ENCODE results near the gene WWC2.
"Not testable (repeated sequence)": the region's sequence is repeated elsewhere in the genome, so short reads cannot be mapped to it uniquely, and the experiment has no call there.

WWC2 gene

DNA sequence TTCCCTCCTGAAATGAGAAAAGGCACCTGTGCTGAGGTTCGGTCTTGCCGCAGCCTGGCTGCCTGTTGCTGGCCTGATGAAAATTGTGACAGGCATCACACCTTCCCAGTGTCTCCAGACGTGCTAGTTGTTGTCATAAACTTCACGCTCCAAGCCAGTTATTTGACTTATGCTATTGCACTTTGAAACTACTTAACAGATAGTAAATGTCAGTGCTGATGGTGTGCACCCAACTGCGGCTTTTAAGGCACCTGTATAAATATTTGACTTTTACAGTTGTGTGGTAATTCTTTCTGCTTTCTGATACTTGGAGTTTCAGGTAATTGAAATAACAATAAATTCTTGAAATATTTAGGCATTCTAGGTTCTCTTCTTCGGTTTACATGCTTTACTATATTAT, 1.8 kb downstream of the WWC2 start:
- DNase-seq: no peak

DNA sequence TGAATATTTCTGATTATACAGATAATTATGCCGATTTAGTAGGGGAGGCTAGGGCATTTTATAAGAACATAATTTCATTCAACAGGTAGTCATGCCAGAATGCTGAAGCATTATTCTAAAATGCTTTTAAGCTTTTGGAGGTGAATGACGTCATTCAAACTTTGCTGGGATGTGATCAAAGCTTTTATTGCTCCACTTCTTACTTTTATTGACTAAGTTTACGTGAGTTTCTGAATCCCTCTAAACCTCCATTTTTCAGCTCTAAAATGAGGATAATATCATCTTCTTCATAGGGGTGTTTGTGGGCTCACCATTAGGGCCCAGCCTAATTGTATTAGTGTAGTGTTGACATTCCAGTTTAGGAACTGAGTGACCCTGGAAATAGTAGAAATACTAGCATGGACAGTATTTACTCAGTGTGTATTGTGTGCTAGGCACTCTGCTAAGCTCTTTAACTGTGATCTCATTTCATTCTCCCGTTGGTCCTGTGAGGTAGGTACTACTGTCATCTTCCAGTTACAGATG, 3.0 kb downstream of the WWC2 start:
- no peak for DNase-seq

DNA sequence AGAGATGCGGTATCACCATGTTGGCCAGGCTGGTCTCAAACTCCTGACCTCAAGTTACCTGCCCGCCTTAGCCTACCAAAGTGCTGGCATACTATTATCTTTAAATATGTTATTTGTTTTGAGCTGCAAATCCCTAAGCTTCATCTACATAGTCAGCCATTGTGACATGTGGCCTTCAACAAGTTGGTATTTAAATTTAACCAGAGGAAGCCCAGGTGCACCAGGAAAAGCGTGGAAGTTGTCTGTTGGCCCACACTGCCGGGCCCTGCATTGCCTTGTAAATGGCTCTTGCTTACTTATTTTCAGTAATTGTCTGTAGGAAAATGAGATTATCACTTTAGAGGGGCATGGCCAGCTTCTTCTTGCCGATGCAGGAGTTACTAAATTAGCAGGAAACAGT, 6.0 kb downstream of the WWC2 start:
- no peak for DNase-seq

DNA sequence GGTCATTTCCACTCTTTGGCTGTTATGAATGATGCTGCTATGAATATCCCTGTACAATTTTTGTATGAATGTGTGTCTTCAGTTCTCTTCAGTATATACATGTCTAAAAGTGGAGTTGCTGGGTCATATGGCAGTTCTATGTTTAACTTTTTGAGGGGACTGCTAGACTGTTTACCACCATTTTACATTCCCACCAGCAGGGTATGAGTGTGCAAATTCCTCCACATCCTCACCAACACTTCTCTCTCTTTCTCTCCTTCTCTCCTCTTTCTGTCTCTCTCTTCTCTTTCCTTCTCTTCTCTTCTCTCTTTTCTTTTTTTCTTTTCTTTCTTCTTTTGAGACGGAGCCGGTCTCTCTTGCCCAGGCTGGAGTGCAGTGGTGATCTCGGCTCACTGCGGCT, 7.8 kb downstream of the WWC2 start:
- no peak for DNase-seq

DNA sequence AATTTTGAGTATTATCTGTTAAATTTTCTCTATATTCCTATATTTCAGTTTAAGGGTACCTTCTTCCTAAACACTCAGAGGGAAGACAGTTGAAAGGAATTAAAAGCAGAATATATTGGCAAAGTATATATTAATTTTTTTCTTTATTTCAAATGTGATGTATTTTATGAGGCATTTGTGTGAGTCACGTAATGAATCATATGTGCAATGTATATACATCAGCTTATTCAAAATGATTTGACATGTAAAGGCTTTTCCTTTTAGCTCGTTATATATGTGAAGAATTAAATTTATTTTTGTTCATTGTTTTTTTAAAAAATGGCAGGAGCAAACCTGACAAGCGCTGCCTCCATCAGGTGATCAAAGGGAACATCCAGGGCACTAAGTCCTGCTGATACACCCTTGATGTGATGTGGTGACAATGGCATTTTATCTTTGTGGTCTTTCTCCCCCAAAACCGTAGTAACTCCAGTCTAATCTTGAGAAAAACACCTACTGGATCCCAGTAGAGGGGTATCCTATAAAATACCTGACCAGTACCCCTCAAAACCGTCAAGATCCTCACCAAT, 8.9 kb downstream of the WWC2 start:
- no peak for DNase-seq

DNA sequence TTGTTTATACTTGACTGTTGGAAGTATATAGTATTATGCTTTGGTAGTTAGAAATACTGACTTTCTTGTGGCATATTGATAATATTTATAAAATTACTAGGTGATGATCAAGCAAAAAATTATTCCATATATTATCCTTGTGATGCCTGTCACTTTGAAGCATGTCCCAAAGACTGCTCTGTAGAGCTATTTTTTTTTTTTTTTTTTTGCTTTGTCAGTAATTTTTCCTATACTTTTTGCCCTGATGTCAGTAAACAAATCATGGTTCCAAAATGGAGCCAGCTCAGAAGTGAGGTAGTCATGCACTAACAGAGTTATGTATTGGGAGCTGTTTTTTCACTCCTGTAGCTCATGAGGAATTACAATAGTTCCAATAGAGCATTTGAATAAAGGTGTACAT, 11.2 kb downstream of the WWC2 start:
- no peak for DNase-seq

DNA sequence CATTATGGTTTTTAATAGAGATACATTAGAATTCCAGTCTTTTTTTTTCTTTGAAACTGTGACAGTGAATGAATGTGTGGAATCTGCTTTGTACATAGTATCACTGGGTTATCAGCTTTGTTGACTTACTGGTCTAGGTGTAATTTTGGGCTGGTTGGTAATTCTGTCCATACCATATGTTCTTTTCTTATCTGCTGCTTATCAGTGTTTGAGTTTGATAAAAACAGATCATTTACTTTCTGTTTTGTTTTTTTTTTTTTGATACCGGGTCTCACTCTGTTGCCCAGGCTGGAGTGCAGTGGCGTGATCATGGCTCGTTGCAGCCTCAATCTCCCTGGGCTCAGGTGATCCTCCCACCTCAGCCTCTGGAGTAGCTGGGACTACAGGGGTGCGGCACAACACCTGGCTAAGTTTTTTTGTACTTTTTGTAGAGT, 12.4 kb downstream of the WWC2 start:
- no peak for DNase-seq

DNA sequence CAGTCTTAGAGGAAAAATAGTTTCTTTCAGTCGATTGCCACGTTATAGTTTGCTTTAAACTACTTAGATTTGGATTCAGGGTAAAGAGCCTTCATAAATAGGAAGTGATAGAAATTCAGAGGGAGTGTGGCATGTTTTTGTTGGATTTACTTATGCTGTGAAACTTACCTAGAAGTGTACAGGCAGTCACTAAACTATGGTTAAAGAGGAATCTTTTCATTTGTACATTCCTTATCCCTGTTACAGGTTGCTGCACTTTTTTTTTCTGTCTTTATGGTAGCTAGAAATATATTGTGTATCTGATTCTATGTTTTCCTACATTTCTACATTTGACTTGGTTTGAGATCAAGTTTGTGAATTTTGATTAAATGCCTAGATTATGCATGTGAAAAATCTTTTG, 19.1 kb downstream of the WWC2 start:
- DNase-seq: no peak

DNA sequence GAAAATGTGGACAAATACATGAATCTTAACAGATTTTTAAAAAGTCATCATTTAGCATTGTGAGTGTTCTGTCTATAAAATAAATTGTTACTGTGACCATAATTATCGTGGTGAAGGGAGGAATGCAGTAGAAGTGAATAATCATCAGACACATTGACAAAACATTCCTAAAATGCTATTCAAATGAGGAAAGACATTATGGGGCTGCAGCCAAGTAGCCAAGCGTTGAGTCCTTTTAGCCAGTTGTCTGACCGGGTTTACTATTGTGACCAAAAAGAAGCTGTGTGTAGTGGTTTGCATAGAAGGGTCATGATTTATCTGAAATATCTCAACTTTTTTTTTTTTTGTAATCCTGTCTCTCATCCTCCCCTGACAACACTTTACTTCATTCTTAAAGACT, 19.5 kb downstream of the WWC2 start:
- DNase-seq: no peak

DNA sequence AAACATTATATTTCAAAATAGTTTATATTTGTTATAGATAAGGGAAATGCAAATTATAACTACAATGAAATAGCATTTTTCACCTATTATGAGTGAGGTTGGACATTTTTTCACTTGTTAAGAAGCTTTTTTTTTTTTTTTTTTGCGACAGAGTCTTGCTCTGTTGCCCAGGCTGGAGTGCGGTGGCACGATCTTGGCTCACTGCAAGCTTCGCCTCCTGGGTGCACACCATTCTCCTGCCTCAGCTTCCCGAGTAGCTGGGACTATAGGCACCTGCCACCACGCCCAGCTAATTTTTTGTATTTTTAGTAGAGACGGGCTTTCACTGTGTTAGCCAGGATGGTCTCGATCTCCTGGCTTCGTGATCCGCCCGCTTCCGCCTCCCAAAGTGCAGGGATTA, 22.6 kb downstream of the WWC2 start:
- DNase-seq: not testable (repeated sequence)

DNA sequence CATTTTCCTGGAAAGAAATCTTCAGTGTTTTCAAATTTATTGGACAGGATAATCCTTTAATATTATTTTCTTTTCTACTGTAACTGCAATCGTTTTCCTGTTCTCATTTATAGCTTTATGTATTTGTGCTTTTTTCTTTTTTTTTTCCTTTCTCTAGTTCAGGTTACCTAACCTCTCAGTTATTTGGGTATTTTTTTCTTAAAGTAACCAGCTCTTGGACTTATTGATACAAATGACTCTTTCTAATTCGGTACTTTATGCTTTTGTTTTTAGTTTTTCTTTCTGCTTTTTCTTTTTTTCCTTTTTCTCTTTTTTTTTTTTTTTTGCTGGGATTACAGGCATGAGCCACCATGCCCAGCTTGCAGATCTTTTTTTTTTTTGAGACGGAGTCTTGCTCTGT, 25.2 kb downstream of the WWC2 start:
- DNase-seq: no peak

DNA sequence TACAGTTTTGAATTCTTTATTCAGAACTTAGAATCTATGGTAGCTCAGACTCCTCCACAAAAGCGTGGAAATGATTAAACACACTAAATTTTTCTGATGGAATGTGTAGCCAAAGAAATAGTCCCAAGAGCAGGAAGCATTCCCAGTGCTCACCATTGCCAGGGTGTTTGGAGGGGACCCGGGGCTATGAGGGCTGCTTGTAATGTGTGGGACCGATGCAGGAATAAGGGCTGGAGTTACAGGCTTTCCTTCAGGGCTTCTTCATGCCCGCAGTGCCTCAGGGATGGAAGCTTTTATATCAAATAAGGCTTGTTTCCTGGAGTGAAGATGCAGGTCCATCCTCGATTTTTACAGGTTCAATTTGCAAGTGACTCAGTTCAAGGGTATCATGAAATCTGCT, 25.8 kb downstream of the WWC2 start:
- no peak for DNase-seq

DNA sequence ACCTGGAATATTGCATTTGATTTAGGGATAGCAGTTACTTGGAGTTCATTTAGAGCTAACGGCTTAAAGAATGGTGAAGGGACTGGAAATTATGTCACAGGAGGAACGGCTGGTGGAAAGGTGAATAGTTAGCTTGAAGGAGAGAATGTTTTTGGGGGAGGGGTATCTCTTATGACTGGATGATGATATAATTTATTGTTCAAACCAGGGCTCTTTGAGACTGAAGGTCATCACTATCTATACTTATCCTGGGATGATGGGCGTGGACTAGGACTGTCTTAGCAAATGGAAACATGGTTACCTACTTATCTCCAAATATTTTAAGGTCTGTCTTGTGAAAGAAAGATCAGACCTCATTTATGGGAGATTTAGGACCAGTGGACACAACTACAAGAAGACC, 30.1 kb downstream of the WWC2 start:
- DNase-seq: no peak

DNA sequence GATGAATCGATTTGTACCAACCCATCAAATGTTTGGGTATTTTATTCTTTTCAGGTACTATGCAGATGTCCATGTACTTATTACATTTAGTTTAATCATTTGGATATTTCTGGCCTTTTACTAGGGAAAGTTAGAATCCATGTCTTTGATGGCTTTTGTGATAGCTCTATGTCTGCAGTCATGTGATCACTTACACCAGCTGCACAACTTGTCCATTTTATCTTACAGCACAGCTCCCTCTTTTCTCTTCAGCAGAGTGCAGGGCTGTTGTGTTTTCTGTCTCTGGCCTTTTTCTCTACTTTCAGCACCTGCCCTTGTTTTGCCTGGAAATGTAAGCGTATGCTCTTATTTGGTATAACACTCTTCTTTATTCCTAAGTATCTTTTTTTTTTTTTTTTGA, 30.6 kb downstream of the WWC2 start:
- no peak for DNase-seq

DNA sequence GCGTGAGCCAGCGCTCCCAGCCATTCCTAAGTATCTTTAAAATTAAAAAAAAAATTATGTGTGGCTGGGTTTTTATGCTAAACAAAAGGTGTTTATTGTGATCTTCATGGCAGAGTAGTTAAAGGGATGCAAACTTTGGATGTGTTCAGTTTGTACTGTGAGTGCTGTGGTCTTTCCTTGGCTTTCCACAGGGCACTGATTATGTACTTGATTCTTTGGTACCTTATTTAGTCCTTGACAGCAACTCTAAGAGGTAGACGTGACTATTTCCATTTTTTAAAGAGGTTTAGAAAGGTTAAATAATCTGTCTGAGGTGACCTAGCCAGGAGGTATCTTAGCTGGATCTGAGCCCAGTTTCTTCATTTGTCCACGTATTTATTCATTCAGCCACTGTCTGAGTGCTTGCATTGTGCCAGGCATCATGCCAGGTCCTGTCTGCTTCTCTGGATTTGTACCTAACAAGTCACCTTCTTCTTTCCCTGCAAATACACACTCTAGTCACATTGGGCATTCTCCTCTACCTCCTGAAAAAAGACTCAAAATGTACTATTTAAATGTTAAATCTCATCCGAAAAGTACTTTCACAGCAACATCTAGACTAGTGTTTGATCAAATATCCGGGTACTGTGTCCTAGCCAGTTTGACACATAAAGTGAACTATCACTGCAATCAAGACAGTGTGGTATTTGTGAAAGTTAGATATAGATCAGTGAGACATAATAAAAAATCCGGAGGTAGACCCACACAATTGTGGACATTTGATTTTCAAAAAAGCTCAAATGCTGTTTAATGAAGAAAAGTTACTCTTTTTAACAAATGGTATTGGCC, 31.5 kb downstream of the WWC2 start:
- no peak for DNase-seq

DNA sequence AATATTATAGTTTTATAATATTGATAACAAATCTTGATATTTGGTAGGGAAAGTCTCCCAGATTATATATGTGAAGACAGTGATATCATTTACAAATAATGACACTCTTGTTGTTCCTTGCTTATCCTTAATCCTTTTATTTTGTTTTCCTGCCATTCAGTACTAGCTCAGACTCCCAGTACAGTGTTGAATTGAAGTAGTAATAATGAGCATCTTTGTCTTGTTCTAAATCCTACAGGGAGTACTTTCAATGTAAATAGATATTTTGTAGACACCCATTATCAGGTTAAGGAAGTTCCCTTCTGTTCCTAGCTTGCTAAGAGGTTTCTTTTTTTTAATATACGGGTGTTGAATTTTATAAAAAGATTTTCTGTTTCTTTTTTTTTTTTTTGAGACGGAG, 33.0 kb downstream of the WWC2 start:
- no peak for DNase-seq

DNA sequence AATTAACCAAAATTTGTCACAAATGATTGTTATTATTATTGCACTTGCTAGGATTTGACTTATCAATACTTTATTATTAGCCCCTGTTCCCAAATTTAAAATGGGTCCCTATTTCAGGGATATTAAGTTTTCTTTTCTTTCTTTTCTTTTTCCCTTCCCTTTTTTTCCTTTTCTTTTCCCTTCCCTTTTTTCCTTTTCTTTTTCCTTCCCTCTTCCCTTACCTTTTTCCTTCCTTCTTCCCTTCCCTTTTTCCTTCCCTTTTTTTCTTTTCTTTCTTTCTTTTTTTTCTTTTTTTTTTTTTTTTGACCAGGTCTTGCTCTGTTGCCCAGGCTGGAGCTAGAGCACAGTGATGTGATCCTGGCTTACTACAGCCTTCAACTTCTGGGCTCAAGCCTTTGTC, 33.8 kb downstream of the WWC2 start:
- DNase-seq: no peak

DNA sequence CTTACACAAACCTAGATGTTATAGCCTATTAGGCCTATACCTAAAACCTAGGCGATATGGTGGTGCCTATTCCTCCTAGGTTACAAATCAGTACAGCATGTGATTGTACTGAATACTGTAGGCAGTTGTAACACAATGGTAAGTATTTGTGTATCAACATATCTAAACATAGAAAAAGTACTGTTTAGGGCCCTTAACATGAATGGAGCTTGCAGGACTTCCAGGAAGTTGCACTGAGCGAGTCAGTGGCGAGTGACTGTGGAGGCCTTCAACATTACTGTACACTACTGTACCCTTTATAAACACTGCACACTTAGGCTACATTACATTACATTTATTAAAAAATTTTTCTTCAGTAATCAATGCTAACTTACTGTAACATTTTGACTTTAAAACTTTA, 37.8 kb downstream of the WWC2 start:
- DNase-seq: no peak

DNA sequence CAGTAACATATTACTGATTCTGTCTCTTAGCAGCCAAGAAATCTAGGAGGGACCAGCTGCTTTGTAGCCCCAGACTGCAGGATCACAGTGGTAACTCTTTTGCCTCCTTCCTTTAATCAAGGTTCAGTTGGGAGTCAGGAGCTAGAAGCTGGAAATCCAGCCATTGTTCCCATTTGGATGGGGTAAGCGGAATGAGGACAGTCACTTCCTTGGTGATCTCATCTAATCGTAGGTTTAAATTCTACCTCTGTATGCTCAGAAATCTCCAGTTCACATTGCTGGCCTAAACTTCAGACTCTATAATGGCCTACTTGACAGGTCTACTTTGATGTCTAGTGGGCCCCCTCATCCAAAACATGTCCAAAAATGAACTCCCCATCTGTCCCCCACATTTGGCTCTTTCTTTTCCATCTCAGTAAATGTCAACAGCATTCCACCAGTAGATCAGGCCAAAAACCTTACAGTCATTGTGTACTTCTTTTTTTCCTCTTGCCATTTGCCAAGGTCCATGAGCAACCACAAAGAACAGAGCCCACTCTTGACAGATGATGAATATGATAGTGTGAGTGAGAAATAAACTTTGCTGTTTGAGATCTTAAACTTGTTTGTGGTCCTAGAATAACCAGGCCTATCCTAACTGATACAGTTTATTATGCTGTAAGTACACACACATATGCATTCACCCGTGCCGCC, 40.1 kb downstream of the WWC2 start:
- DNase-seq: no peak

DNA sequence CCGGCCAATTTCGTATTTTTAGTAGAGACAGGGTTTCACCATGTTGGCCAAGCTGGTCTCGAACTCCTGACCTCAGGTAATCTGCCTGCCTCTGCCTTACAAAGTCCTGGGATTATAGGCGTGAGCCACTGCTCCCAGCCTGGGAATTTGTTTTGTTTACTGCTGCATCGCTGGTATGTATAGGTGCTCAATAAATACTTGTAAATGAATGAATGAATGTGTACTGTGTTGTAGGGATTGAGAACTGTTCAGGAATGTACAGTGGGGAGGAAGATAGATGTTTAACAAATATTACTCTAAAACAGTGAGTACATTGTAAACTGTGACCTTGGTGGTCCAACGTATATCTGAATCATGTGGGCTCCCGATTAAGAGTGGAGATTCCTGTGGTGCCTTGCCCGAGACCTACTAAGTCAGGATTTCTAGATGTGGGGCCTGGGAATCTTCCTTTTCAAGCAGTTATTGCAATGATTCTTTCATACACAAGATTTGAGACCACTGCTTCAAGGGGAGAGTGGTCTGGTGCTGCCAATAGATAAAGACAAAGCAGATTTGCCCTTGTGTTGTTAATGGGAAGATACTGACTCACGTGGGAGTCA, 41.0 kb downstream of the WWC2 start:
- DNase-seq: no peak

DNA sequence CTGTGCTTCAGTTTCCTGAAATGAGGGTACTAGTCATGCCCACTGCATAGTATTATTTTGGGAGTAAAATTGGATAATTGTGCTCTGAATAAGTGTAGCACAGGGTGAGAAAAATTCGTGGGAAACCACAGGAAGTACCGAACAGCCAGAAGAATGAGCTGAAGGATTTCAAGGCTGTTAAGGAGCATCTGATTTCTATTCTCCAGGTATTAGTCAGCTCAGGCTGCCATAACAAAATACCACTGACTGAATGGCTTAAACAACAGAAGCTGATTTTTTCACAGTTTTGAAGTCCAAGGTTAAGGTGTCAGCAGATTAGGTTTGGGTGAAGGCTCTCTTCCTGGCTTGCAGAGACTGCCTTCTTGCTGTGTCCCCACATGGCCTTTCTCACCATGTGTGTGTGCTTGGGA, 41.9 kb downstream of the WWC2 start:
- no peak for DNase-seq

DNA sequence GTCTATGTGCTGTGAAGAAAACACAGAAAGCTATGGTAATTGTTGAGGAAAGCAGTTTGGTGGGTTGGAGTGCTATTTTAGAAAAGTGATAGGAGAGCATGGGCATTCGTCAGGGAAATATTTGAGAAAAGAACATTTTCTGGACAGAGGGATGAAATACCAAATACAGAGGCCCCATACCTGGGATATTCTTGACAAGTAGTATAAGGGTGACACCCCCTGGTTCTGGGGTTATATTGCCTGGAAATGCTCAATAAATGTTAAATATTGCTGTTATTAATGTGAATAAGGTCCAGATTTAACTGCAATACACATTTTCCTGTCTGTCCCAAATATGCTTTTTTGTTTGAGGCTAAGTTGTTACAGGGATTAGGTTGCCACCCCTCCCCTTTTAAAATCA, 42.9 kb downstream of the WWC2 start:
- no peak for DNase-seq

Data from CD4-positive, alpha-beta T cell treated with Interleukin-10 for 1 hour (primary cell).